Breast epithelium (tissue), 3 donors: ENCODE results near the gene PKD2L2.

Experiments used
- POLR2A ChIP-seq: fragments of 450-650 bp; IDR thresholded peaks from one replicate; pipeline ENCODE4 v1.6.1; 2016; ENCODE audit warnings: antibody characterized with exemption, mild to moderate bottlenecking, moderate library complexity
- POLR2AphosphoS5 ChIP-seq, 3 donors: sonication (generic); formaldehyde crosslinking; IDR thresholded peaks; one replicate each; pipeline ENCODE4 v1.6.1; 2017; ENCODE audit warnings: antibody characterized with exemption in 3 of 3
- TF ChIP-seq, protein P1 (sequence below), 3 donors: fragments of 450-650 bp; IDR thresholded peaks; one replicate each; pipeline ENCODE4 v1.5.1; 2016 to 2017; ENCODE audit warnings: antibody characterized with exemption in 3 of 3, mild to moderate bottlenecking in 3 of 3, moderate library complexity in 3 of 3

DNA sequence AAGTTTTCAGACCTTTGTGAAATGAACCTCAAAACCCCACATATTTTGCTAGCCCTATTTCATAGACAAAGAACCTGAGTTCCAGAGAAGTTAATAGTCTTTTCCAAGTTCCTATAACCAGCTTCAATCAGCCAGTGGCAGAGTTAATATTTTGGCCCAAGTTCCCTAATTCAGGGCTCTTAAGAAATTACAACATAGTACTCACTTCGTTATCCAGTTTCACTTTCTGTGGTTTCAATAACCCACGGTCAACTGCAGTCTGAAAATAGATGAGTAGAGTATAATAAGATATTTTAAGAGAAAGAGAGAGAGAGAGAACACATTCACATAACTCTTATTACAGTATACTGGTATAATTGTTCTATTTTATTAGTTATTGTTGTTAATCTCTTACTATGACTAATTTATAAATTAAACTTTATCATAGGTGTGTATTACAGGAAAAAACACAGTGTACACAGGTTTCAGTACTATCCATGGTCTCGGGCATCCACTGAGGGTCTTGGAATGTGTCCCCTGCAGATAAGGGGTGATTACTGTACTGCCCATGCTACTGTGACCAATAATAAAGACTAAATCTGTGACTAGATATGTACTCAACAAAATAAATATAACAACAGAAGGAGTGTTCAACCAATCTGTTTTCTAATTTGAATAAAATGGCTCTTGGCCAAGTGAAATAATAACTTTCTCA, 30.9 kb upstream of the PKD2L2 start:
- TF ChIP-seq, protein P1, sequence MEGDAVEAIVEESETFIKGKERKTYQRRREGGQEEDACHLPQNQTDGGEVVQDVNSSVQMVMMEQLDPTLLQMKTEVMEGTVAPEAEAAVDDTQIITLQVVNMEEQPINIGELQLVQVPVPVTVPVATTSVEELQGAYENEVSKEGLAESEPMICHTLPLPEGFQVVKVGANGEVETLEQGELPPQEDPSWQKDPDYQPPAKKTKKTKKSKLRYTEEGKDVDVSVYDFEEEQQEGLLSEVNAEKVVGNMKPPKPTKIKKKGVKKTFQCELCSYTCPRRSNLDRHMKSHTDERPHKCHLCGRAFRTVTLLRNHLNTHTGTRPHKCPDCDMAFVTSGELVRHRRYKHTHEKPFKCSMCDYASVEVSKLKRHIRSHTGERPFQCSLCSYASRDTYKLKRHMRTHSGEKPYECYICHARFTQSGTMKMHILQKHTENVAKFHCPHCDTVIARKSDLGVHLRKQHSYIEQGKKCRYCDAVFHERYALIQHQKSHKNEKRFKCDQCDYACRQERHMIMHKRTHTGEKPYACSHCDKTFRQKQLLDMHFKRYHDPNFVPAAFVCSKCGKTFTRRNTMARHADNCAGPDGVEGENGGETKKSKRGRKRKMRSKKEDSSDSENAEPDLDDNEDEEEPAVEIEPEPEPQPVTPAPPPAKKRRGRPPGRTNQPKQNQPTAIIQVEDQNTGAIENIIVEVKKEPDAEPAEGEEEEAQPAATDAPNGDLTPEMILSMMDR (IDR thresholded peaks at IDR 0.05), result no peak
- TF ChIP-seq POLR2AphosphoS5 (IDR thresholded peaks at IDR 0.05) (no peak), POLR2A (no peak)
